Panc1 (cell line): Measurements from ENCODE around the gene TTC27. TPM values are rescaled to one million over a fixed set of nuclear protein-coding genes. Genes with fewer than 3 reads are reported as not detected.

Experiments
- ATAC-seq: fragments of 200-7000 bp; cut with Tn5 transposase; 2 replicates; pipeline ENCODE4 v1.9.1; 2020; ENCODE audit warnings: mild to moderate bottlenecking, moderate library complexity
- BruUV-seq: library from RNA; stranded (reverse); fragments of 400-500 nt; replicated peaks from 2 replicates; lab custom pipeline; 2021; lab: Mats Ljungman, UMichigan
- CTCF ChIA-PET: fragments of 300-600 bp; sonication (Branson Sonifier 250); formaldehyde crosslinking; loops from one replicate; lab custom pipeline; 2022; ENCODE audit warnings: antibody characterized with exemption; lab: Charles Lee
- POLR2A ChIA-PET: fragments of 300-600 bp; sonication (Branson Sonifier 250); formaldehyde crosslinking; loops from one replicate; lab custom pipeline; 2022; ENCODE audit warnings: antibody characterized with exemption; lab: Charles Lee
- DNase-seq: peaks from one replicate; pipeline ENCODE4 v3.0.0-alpha.2; 2010; ENCODE audit warnings: low read depth, low spot score
- H3K27ac ChIP-seq: 2 replicates; pipeline ENCODE4 v1.5.1; 2011; ENCODE audit warnings: mild to moderate bottlenecking, low read length, inconsistent platforms
- H3K27me3 ChIP-seq: fragments of 200-500 bp; sonication (Bioruptor generic); 2 replicates; pipeline ENCODE4 v1.6.0; 2014; ENCODE audit warnings: low read length, inconsistent platforms; ENCODE audit not compliant: control insufficient read depth, insufficient read depth
- H3K36me3 ChIP-seq: fragments of 200-500 bp; sonication (Bioruptor generic); 2 replicates; pipeline ENCODE4 v1.5.1; 2014; ENCODE audit warnings: inconsistent platforms, mild to moderate bottlenecking, low read length, moderate library complexity; ENCODE audit not compliant: control insufficient read depth, insufficient read depth
- H3K4me1 ChIP-seq: 2 replicates; pipeline ENCODE4 v1.5.1; 2011; ENCODE audit warnings: inconsistent platforms, mild to moderate bottlenecking, low read length, moderate library complexity; ENCODE audit not compliant: control insufficient read depth, insufficient read depth
- H3K4me3 ChIP-seq, 2 experiments: 2 replicates each; pipeline ENCODE4 v1.5.1; 2011 to 2012; ENCODE audit warnings: low read depth in 2 of 2, low read length in 2 of 2, mild to moderate bottlenecking in 2 of 2, inconsistent platforms in 1 of 2, moderate library complexity in 1 of 2
- H3K9me3 ChIP-seq: fragments of 200-500 bp; sonication (Bioruptor generic); 2 replicates; pipeline ENCODE4 v1.5.1; 2014; ENCODE audit warnings: low read depth, mild to moderate bottlenecking, inconsistent platforms, low read length, moderate library complexity; ENCODE audit not compliant: control insufficient read depth, insufficient read depth
- POLR2AphosphoS5 ChIP-seq: IDR thresholded peaks from 2 replicates; pipeline ENCODE4 v1.6.1; 2012; ENCODE audit warnings: mild to moderate bottlenecking, low read depth, low read length, moderate library complexity
- REST ChIP-seq, 2 experiments: IDR thresholded peaks; 2 replicates each; pipeline ENCODE4 v1.6.1; 2011 to 2012; ENCODE audit warnings: low read depth in 2 of 2, control low read depth in 1 of 2, low read length in 1 of 2, mild to moderate bottlenecking in 1 of 2, moderate library complexity in 1 of 2; ENCODE audit not compliant: insufficient read depth in 1 of 2
- SIN3A ChIP-seq: IDR thresholded peaks from 2 replicates; pipeline ENCODE4 v1.6.1; 2012; ENCODE audit warnings: low read depth, mild to moderate bottlenecking, low read length, moderate library complexity, borderline replicate concordance; ENCODE audit not compliant: insufficient read depth
- TCF7L2 ChIP-seq: IDR thresholded peaks from 2 replicates; pipeline ENCODE4 v1.6.1; 2011; ENCODE audit warnings: mild to moderate bottlenecking, low read depth, low read length, inconsistent platforms
- in situ Hi-C: cut with HindIII; loops from 2 replicates; pipeline ENCODE4 v1.10.0; 2016; ENCODE audit warnings: low sequenced_read_pairs, low pct_unique_long_range_greater_than_20kb
- intact Hi-C: fragments of 100-400 bp; cut with micrococcal nuclease; formaldehyde crosslinking; loops from one replicate; pipeline ENCODE4 v1.10.0; 2022; ENCODE audit not compliant: unreplicated experiment
- total RNA-seq: library from RNA; stranded (reverse); gene quantifications from one replicate; pipeline ENCODE4 v1.2.1, GENCODE V29; 2021; ENCODE audit not compliant: unreplicated experiment
- TF ChIP-seq, protein P1 (sequence below): fragments of 450-650 bp; IDR thresholded peaks from 2 replicates; pipeline ENCODE4 v1.5.1; 2017; ENCODE audit warnings: mild to moderate bottlenecking

TTC27 gene
- total RNA-seq, 1 experiment from 2014 or later, result 24.7 TPM

GRCh38 chr2:32745191-32745590, 117.3 kb downstream of the TTC27 start:
- Histone ChIP-seq H3K27ac (no peak overlapping the region), H3K9me3 (no peaks in the 10 kb centered on the region), H3K36me3 (no peaks in the 10 kb centered on the region), H3K4me3 (no peak overlapping the region), H3K4me1 (no peaks in the 10 kb centered on the region), H3K27me3 (no peaks in the 10 kb centered on the region)
- in situ Hi-C loops (no loop called here), intact Hi-C loops (no loop called here)
- TF ChIP-seq, protein P1, sequence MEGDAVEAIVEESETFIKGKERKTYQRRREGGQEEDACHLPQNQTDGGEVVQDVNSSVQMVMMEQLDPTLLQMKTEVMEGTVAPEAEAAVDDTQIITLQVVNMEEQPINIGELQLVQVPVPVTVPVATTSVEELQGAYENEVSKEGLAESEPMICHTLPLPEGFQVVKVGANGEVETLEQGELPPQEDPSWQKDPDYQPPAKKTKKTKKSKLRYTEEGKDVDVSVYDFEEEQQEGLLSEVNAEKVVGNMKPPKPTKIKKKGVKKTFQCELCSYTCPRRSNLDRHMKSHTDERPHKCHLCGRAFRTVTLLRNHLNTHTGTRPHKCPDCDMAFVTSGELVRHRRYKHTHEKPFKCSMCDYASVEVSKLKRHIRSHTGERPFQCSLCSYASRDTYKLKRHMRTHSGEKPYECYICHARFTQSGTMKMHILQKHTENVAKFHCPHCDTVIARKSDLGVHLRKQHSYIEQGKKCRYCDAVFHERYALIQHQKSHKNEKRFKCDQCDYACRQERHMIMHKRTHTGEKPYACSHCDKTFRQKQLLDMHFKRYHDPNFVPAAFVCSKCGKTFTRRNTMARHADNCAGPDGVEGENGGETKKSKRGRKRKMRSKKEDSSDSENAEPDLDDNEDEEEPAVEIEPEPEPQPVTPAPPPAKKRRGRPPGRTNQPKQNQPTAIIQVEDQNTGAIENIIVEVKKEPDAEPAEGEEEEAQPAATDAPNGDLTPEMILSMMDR, result no peak
- TF ChIP-seq TCF7L2, result no peak
- ATAC-seq (no peak), DNase-seq (no peak)
- CTCF ChIA-PET, result no interaction called here
- BruUV-seq, result no TSS peak
- POLR2A ChIA-PET, result no interaction called here

- no peaks in the 10 kb centered on the region for H3K9me3 ChIP-seq
- in situ Hi-C loops, result no loop called here
- ChIA-PET POLR2A (no interaction called here), CTCF (interaction anchor here (0.6 kb wide), 1 partner anchor 56 kb away, joined by 8 read pairs; no protein-coding TSS in a partner anchor)
- ATAC-seq (no peak), DNase-seq (no peak)
- BruUV-seq, result no TSS peak
- no peaks in the 10 kb centered on the region for H3K36me3 ChIP-seq
- H3K4me1 ChIP-seq, result no peaks in the 10 kb centered on the region
- intact Hi-C loops, result no loop called here
- no peak for TF ChIP-seq REST (IDR thresholded peaks at IDR 0.05; ENCODE audit: insufficient read depth in 1 of 2, low read depth in 2 of 2, low read length in 1 of 2)
- TF ChIP-seq TCF7L2, result no peak
- TF ChIP-seq, protein P1, result no peak
- no peak for TF ChIP-seq SIN3A
- TF ChIP-seq POLR2AphosphoS5, result no peak
- H3K4me3 ChIP-seq, result no peak overlapping the region
- no peak overlapping the region for H3K27ac ChIP-seq
- no peaks in the 10 kb centered on the region for H3K27me3 ChIP-seq
Observed at GRCh38 chr2:32745675-32746074, 117.8 kb downstream of the TTC27 start.
